WTC11 (cell line): Measurements from ENCODE around the gene MYO18A.

Source experiments
- CTCF ChIP-seq: fragments of 200-600 bp; IDR thresholded peaks from 2 replicates; pipeline ENCODE4 v1.8.0; 2022; ENCODE audit warnings: antibody characterized with exemption
- FOXP4 ChIP-seq: sonication (generic); formaldehyde crosslinking; IDR thresholded peaks from 2 replicates; pipeline ENCODE4 v1.8.0; 2022; ENCODE audit warnings: mild to moderate bottlenecking, missing genetic modification reagents
- JUN ChIP-seq: sonication (generic); formaldehyde crosslinking; IDR thresholded peaks from 2 replicates; pipeline ENCODE4 v1.8.0; 2023; ENCODE audit warnings: mild to moderate bottlenecking, missing genetic modification reagents
- MXD4 ChIP-seq: fragments of 250-450 bp; sonication (Bioruptor Pico); IDR thresholded peaks from 2 replicates; pipeline ENCODE4 v1.8.0; 2021; ENCODE audit warnings: mild to moderate bottlenecking, moderate library complexity, borderline replicate concordance
- NR3C1 ChIP-seq: sonication (generic); formaldehyde crosslinking; conservative IDR thresholded peaks from 2 replicates; pipeline ENCODE4 v1.8.1; 2023; ENCODE audit warnings: low read depth, mild to moderate bottlenecking, missing genetic modification reagents
- SMAD4 ChIP-seq: sonication (generic); formaldehyde crosslinking; IDR thresholded peaks from 2 replicates; pipeline ENCODE4 v1.8.0; 2022; ENCODE audit warnings: mild to moderate bottlenecking, missing genetic modification reagents
- SP1 ChIP-seq: sonication (generic); formaldehyde crosslinking; conservative IDR thresholded peaks from 2 replicates; pipeline ENCODE4 v1.8.1; 2022; ENCODE audit warnings: missing genetic modification reagents
- ZNF138 ChIP-seq: sonication (generic); formaldehyde crosslinking; conservative IDR thresholded peaks from 2 replicates; pipeline ENCODE4 v1.8.1; 2022; ENCODE audit warnings: mild to moderate bottlenecking, moderate library complexity, missing genetic modification reagents
- TF ChIP-seq, protein P1 (sequence below): sonication (generic); formaldehyde crosslinking; IDR thresholded peaks from 2 replicates; pipeline ENCODE4 v1.8.0; 2022; ENCODE audit warnings: missing genetic modification reagents
- TF ChIP-seq, protein P2 (sequence below): sonication (generic); formaldehyde crosslinking; IDR thresholded peaks from 2 replicates; pipeline ENCODE4 v1.8.1; 2022; ENCODE audit warnings: low read depth, missing genetic modification reagents, borderline replicate concordance
- TF ChIP-seq, protein P3 (sequence below): fragments of 250-450 bp; sonication (Bioruptor Pico); IDR thresholded peaks from 2 replicates; pipeline ENCODE4 v1.9.0; 2021; ENCODE audit warnings: mild to moderate bottlenecking, borderline replicate concordance

- TF ChIP-seq CTCF (no peak), SMAD4 (no peak), FOXP4 (CRISPR knock-in tag) (no peak), ZNF138 (CRISPR knock-in tag) (no peak), NR3C1 (CRISPR knock-in tag) (no peak), JUN (CRISPR knock-in tag) (no peak), MXD4 (CRISPR knock-in tag) (no peak), SP1 (CRISPR knock-in tag) (no peak)
- TF ChIP-seq, protein P1, sequence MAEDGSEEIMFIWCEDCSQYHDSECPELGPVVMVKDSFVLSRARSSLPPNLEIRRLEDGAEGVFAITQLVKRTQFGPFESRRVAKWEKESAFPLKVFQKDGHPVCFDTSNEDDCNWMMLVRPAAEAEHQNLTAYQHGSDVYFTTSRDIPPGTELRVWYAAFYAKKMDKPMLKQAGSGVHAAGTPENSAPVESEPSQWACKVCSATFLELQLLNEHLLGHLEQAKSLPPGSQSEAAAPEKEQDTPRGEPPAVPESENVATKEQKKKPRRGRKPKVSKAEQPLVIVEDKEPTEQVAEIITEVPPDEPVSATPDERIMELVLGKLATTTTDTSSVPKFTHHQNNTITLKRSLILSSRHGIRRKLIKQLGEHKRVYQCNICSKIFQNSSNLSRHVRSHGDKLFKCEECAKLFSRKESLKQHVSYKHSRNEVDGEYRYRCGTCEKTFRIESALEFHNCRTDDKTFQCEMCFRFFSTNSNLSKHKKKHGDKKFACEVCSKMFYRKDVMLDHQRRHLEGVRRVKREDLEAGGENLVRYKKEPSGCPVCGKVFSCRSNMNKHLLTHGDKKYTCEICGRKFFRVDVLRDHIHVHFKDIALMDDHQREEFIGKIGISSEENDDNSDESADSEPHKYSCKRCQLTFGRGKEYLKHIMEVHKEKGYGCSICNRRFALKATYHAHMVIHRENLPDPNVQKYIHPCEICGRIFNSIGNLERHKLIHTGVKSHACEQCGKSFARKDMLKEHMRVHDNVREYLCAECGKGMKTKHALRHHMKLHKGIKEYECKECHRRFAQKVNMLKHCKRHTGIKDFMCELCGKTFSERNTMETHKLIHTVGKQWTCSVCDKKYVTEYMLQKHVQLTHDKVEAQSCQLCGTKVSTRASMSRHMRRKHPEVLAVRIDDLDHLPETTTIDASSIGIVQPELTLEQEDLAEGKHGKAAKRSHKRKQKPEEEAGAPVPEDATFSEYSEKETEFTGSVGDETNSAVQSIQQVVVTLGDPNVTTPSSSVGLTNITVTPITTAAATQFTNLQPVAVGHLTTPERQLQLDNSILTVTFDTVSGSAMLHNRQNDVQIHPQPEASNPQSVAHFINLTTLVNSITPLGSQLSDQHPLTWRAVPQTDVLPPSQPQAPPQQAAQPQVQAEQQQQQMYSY = no peak
- TF ChIP-seq, protein P2, sequence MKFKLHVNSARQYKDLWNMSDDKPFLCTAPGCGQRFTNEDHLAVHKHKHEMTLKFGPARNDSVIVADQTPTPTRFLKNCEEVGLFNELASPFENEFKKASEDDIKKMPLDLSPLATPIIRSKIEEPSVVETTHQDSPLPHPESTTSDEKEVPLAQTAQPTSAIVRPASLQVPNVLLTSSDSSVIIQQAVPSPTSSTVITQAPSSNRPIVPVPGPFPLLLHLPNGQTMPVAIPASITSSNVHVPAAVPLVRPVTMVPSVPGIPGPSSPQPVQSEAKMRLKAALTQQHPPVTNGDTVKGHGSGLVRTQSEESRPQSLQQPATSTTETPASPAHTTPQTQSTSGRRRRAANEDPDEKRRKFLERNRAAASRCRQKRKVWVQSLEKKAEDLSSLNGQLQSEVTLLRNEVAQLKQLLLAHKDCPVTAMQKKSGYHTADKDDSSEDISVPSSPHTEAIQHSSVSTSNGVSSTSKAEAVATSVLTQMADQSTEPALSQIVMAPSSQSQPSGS (CRISPR knock-in tag) = no peak
- TF ChIP-seq, protein P3, sequence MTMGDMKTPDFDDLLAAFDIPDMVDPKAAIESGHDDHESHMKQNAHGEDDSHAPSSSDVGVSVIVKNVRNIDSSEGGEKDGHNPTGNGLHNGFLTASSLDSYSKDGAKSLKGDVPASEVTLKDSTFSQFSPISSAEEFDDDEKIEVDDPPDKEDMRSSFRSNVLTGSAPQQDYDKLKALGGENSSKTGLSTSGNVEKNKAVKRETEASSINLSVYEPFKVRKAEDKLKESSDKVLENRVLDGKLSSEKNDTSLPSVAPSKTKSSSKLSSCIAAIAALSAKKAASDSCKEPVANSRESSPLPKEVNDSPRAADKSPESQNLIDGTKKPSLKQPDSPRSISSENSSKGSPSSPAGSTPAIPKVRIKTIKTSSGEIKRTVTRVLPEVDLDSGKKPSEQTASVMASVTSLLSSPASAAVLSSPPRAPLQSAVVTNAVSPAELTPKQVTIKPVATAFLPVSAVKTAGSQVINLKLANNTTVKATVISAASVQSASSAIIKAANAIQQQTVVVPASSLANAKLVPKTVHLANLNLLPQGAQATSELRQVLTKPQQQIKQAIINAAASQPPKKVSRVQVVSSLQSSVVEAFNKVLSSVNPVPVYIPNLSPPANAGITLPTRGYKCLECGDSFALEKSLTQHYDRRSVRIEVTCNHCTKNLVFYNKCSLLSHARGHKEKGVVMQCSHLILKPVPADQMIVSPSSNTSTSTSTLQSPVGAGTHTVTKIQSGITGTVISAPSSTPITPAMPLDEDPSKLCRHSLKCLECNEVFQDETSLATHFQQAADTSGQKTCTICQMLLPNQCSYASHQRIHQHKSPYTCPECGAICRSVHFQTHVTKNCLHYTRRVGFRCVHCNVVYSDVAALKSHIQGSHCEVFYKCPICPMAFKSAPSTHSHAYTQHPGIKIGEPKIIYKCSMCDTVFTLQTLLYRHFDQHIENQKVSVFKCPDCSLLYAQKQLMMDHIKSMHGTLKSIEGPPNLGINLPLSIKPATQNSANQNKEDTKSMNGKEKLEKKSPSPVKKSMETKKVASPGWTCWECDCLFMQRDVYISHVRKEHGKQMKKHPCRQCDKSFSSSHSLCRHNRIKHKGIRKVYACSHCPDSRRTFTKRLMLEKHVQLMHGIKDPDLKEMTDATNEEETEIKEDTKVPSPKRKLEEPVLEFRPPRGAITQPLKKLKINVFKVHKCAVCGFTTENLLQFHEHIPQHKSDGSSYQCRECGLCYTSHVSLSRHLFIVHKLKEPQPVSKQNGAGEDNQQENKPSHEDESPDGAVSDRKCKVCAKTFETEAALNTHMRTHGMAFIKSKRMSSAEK (CRISPR knock-in tag) = no peak
These were observed 22.1 kb downstream of the MYO18A start for GRCh38 chr17:29158096-29158487.
